WTC11 (cell line): ENCODE measurements around the gene SSU72. TPM values are rescaled to one million over a fixed set of nuclear protein-coding genes. Genes with fewer than 3 reads are reported as not detected.

Experiments
- E2F4 ChIP-seq: sonication (generic); formaldehyde crosslinking; IDR thresholded peaks from 2 replicates; pipeline ENCODE4 v1.8.1; 2022; ENCODE audit warnings: low read depth, mild to moderate bottlenecking, moderate library complexity, missing genetic modification reagents, borderline replicate concordance
- E2F5 ChIP-seq: sonication (generic); formaldehyde crosslinking; IDR thresholded peaks from 2 replicates; pipeline ENCODE4 v1.8.1; 2022; ENCODE audit warnings: mild to moderate bottlenecking, moderate library complexity, missing genetic modification reagents
- ERG ChIP-seq: fragments of 250-450 bp; sonication (Bioruptor Pico); IDR thresholded peaks from 2 replicates; pipeline ENCODE4 v1.8.0; 2021; ENCODE audit warnings: mild to moderate bottlenecking
- ETV6 ChIP-seq: sonication (generic); formaldehyde crosslinking; IDR thresholded peaks from 2 replicates; pipeline ENCODE4 v1.8.1; 2022; ENCODE audit warnings: mild to moderate bottlenecking, missing genetic modification reagents
- GTF2I ChIP-seq: fragments of 250-450 bp; sonication (Bioruptor Pico); conservative IDR thresholded peaks from 2 replicates; pipeline ENCODE4 v1.4.0; 2021; ENCODE audit warnings: mild to moderate bottlenecking
- HMGA2 ChIP-seq: fragments of 250-450 bp; sonication (Bioruptor Pico); IDR thresholded peaks from 2 replicates; pipeline ENCODE4 v1.4.0; 2021; ENCODE audit warnings: mild to moderate bottlenecking, moderate library complexity
- MLX ChIP-seq: sonication (generic); formaldehyde crosslinking; IDR thresholded peaks from 2 replicates; pipeline ENCODE4 v1.8.1; 2023; ENCODE audit warnings: mild to moderate bottlenecking, missing genetic modification reagents, moderate library complexity
- NFATC4 ChIP-seq: fragments of 250-450 bp; sonication (Bioruptor Pico); IDR thresholded peaks from 2 replicates; pipeline ENCODE4 v1.9.0; 2021; ENCODE audit warnings: mild to moderate bottlenecking
- NFE2L1 ChIP-seq: sonication (generic); formaldehyde crosslinking; IDR thresholded peaks from 2 replicates; pipeline ENCODE4 v1.8.1; 2023; ENCODE audit warnings: missing genetic modification reagents
- PRDM15 ChIP-seq: sonication (generic); formaldehyde crosslinking; IDR thresholded peaks from 2 replicates; pipeline ENCODE4 v1.8.0; 2022; ENCODE audit warnings: missing genetic modification reagents
- PREB ChIP-seq: sonication (generic); formaldehyde crosslinking; IDR thresholded peaks from 2 replicates; pipeline ENCODE4 v1.8.1; 2022; ENCODE audit warnings: mild to moderate bottlenecking, missing genetic modification reagents, moderate library complexity, borderline replicate concordance
- SMAD3 ChIP-seq: sonication (generic); formaldehyde crosslinking; IDR thresholded peaks from 2 replicates; pipeline ENCODE4 v1.8.0; 2022; ENCODE audit warnings: missing genetic modification reagents, mild to moderate bottlenecking, borderline replicate concordance
- SMAD4 ChIP-seq: sonication (generic); formaldehyde crosslinking; IDR thresholded peaks from 2 replicates; pipeline ENCODE4 v1.8.0; 2022; ENCODE audit warnings: mild to moderate bottlenecking, missing genetic modification reagents
- SOX15 ChIP-seq: fragments of 250-450 bp; sonication (Bioruptor Pico); IDR thresholded peaks from 2 replicates; pipeline ENCODE4 v1.9.0; 2021; ENCODE audit warnings: mild to moderate bottlenecking
- STAT6 ChIP-seq: sonication (generic); formaldehyde crosslinking; conservative IDR thresholded peaks from 2 replicates; pipeline ENCODE4 v1.8.1; 2023; ENCODE audit warnings: mild to moderate bottlenecking, low read depth, missing genetic modification reagents, moderate library complexity
- ZNF263 ChIP-seq: sonication (generic); formaldehyde crosslinking; IDR thresholded peaks from 2 replicates; pipeline ENCODE4 v1.8.1; 2022; ENCODE audit warnings: low read depth, mild to moderate bottlenecking, moderate library complexity, missing genetic modification reagents
- ZNF425 ChIP-seq: fragments of 250-450 bp; sonication (Bioruptor Pico); conservative IDR thresholded peaks from 2 replicates; pipeline ENCODE4 v1.9.0; 2021; ENCODE audit warnings: mild to moderate bottlenecking
- ZNF512 ChIP-seq: sonication (generic); formaldehyde crosslinking; IDR thresholded peaks from 2 replicates; pipeline ENCODE4 v1.8.1; 2022; ENCODE audit warnings: missing genetic modification reagents, borderline replicate concordance
- ZNF671 ChIP-seq: fragments of 250-450 bp; sonication (Bioruptor Pico); IDR thresholded peaks from 2 replicates; pipeline ENCODE4 v1.8.0; 2021; ENCODE audit warnings: mild to moderate bottlenecking
- total RNA-seq: library from RNA; stranded (reverse); gene quantifications from 3 replicates; pipeline ENCODE4 v1.2.3, GENCODE V29; 2021

Gene SSU72
- total RNA-seq, 1 experiment from 2014 or later = 158 TPM

GRCh38 chr1:1599030-1599934 lies 24.6 kb upstream of the SSU72 start (continued):
- TF ChIP-seq PRDM15 (CRISPR knock-in tag) (no peak), ETV6 (peak; percentile 61; the same call in 1 of the 2 replicates), SMAD3 (CRISPR knock-in tag) (peak; percentile 64; the same call in 1 of the 2 replicates), ZNF425 (CRISPR knock-in tag) (no peak), E2F5 (peak; percentile 54; the same call in 1 of the 2 replicates), ZNF263 (CRISPR knock-in tag) (0 out of 2 replicates have a peak, but pooled peaks have one; percentile 10), E2F4 (CRISPR knock-in tag) (no peak; the same call in 1 of the 2 replicates), MLX (CRISPR knock-in tag) (no peak), SMAD4 (no peak), ERG (no peak), GTF2I (CRISPR knock-in tag) (no peak), ZNF512 (CRISPR knock-in tag) (no peak), ZNF671 (CRISPR knock-in tag) (no peak), PREB (CRISPR knock-in tag) (no peak), HMGA2 (CRISPR knock-in tag) (no peak), NFATC4 (CRISPR knock-in tag) (no peak), SOX15 (CRISPR knock-in tag) (no peak), NFE2L1 (no peak), STAT6 (CRISPR knock-in tag) (no peak)
